HCT116 (cell line): ENCODE data around the gene TCF12. TPM values are rescaled to one million over a fixed set of nuclear protein-coding genes. Genes with fewer than 3 reads are reported as not detected.
A peak's percentile ranks its signal among the peaks of the same experiment; 100 is the strongest.

ENCODE experiments used
- ATAC-seq: fragments of 200-7000 bp; cut with Tn5 transposase; 2 replicates; pipeline ENCODE4 v1.9.1; 2020; ENCODE audit warnings: mild to moderate bottlenecking, moderate library complexity
- BruUV-seq: library from RNA; stranded (reverse); fragments of 400-500 nt; replicated peaks from 2 replicates; lab custom pipeline; 2021; lab: Mats Ljungman, UMichigan
- CTCF ChIA-PET: fragments of 300-600 bp; sonication (Branson Sonifier 250); formaldehyde crosslinking; loops from one replicate; lab custom pipeline; 2021; ENCODE audit warnings: antibody characterized with exemption; lab: Charles Lee
- POLR2A ChIA-PET: fragments of 300-600, 350-600 bp; sonication (Branson Sonifier 250); formaldehyde crosslinking; loops from one replicate; lab custom pipeline; 2021; ENCODE audit warnings: antibody characterized with exemption; lab: Charles Lee
- RAD21 ChIA-PET, 2 experiments: fragments of 300-600 bp; sonication (Branson Sonifier 250); formaldehyde crosslinking; loops; one replicate each; lab custom pipeline; 2023; ENCODE audit warnings: low total read pairs in 2 of 2; ENCODE audit not compliant: uncharacterized antibody in 2 of 2, unreplicated experiment in 2 of 2, low non-redundant PET in 1 of 2; lab: Charles Lee
- DNase-seq: peaks from one replicate; pipeline ENCODE4 v3.0.0-alpha.2; 2010; ENCODE audit warnings: low read depth, low spot score
- H2AFZ ChIP-seq: fragments of 200-600 bp; shearing (Covaris generic), sonication (generic); 2 replicates; pipeline ENCODE4 v1.6.1; 2017; ENCODE audit warnings: low read depth, mixed run types, mixed read lengths, antibody characterized with exemption, low read length; ENCODE audit not compliant: poor library complexity, severe bottlenecking
- H3K27ac ChIP-seq: 2 replicates; pipeline ENCODE4 v1.5.1; 2012; ENCODE audit warnings: low read depth, low read length
- H3K27me3 ChIP-seq: fragments of 200-600 bp; sonication (generic); 2 replicates; pipeline ENCODE4 v1.6.1; 2016; ENCODE audit warnings: mixed run types, low read length, mixed read lengths; ENCODE audit not compliant: insufficient read depth
- H3K36me3 ChIP-seq, 2 experiments: fragments of 200-500 bp in 1 of 2; fragments of 200-600 bp in 1 of 2; sonication (Bioruptor generic) in 1 of 2; sonication (generic) in 1 of 2; 2 replicates each; pipeline versions ENCODE4 v1.5.1 to v1.6.1; 2014 to 2016; ENCODE audit warnings: low read length in 2 of 2, inconsistent platforms in 1 of 2, mixed read lengths in 1 of 2, mixed run types in 1 of 2; ENCODE audit not compliant: insufficient read depth in 2 of 2, control insufficient read depth in 1 of 2
- H3K4me1 ChIP-seq, 2 experiments: fragments of 200-600 bp in 1 of 2; sonication (generic) in 1 of 2; 2 replicates each; pipeline versions ENCODE4 v1.5.1 to v1.6.1; 2012 to 2017; ENCODE audit warnings: low read length in 2 of 2, inconsistent platforms in 1 of 2, mild to moderate bottlenecking in 1 of 2, mixed read lengths in 1 of 2, mixed run types in 1 of 2, moderate library complexity in 1 of 2; ENCODE audit not compliant: insufficient read depth in 2 of 2, control insufficient read depth in 1 of 2
- H3K4me2 ChIP-seq: fragments of 200-600 bp; sonication (generic); 2 replicates; pipeline ENCODE4 v1.6.1; 2017; ENCODE audit warnings: mixed run types, low read length, mixed read lengths
- H3K4me3 ChIP-seq, 2 experiments: fragments of 200-600 bp in 1 of 2; sonication (generic) in 1 of 2; replicated peaks in 1 of 2; 2 replicates each; pipeline ENCODE4 v1.5.1; 2011 to 2016; ENCODE audit warnings: low read length in 2 of 2, control low read depth in 1 of 2, low read depth in 1 of 2, mild to moderate bottlenecking in 1 of 2, mixed read lengths in 1 of 2, mixed run types in 1 of 2
- H3K79me2 ChIP-seq: fragments of 200-600 bp; sonication (generic); 2 replicates; pipeline ENCODE4 v1.6.1; 2017; ENCODE audit warnings: mild to moderate bottlenecking, mixed run types, low read length, moderate library complexity, mixed read lengths; ENCODE audit not compliant: insufficient read depth
- H3K9ac ChIP-seq: fragments of 200-600 bp; sonication (generic); 2 replicates; pipeline ENCODE4 v1.6.1; 2016; ENCODE audit warnings: low read length, mixed read lengths
- H3K9me2 ChIP-seq: fragments of 200-600 bp; sonication (generic), shearing (Covaris generic); 2 replicates; pipeline ENCODE4 v1.6.1; 2017; ENCODE audit warnings: mixed run types, mild to moderate bottlenecking, moderate library complexity; ENCODE audit not compliant: insufficient read depth
- H3K9me3 ChIP-seq, 2 experiments: fragments of 200-500 bp in 1 of 2; fragments of 200-600 bp in 1 of 2; sonication (Bioruptor generic) in 1 of 2; sonication (generic) in 1 of 2; 2 replicates each; pipeline ENCODE4 v1.6.1; 2014 to 2017; ENCODE audit warnings: low read length in 2 of 2, mixed read lengths in 2 of 2, inconsistent platforms in 1 of 2, low read depth in 1 of 2, mild to moderate bottlenecking in 1 of 2, mixed run types in 1 of 2, moderate library complexity in 1 of 2; ENCODE audit not compliant: control insufficient read depth in 1 of 2, insufficient read depth in 1 of 2
- H4K20me1 ChIP-seq: fragments of 200-600 bp; sonication (generic), shearing (Covaris generic); 2 replicates; pipeline ENCODE4 v1.6.1; 2017; ENCODE audit warnings: mixed run types, mild to moderate bottlenecking, moderate library complexity; ENCODE audit not compliant: insufficient read depth
- ATF3 ChIP-seq: IDR thresholded peaks from 2 replicates; pipeline ENCODE4 v1.6.1; 2012
- CBX3 ChIP-seq: IDR thresholded peaks from 2 replicates; pipeline ENCODE4 v1.6.1; 2012; ENCODE audit warnings: low read depth
- CEBPB ChIP-seq: IDR thresholded peaks from 2 replicates; pipeline ENCODE4 v1.6.1; 2012; ENCODE audit warnings: low read depth
- EGR1 ChIP-seq: IDR thresholded peaks from 2 replicates; pipeline ENCODE4 v1.6.1; 2012; ENCODE audit warnings: low read depth
- EZH2phosphoT487 ChIP-seq: fragments of 200-600 bp; IDR thresholded peaks from 2 replicates; pipeline ENCODE4 v1.6.1; 2018; ENCODE audit warnings: antibody characterized with exemption, borderline replicate concordance
- FOSL1 ChIP-seq: IDR thresholded peaks from 2 replicates; pipeline ENCODE4 v1.6.1; 2012; ENCODE audit warnings: low read depth
- MAX ChIP-seq: IDR thresholded peaks from 2 replicates; pipeline ENCODE4 v1.6.1; 2012
- POLR2A ChIP-seq: IDR thresholded peaks from 2 replicates; pipeline ENCODE4 v1.7.0; 2011; ENCODE audit warnings: borderline replicate concordance; ENCODE audit not compliant: insufficient read depth, insufficient read length; ENCODE audit errors: extremely low read depth
- POLR2AphosphoS5 ChIP-seq: IDR thresholded peaks from 2 replicates; pipeline ENCODE4 v1.6.1; 2011; ENCODE audit warnings: mild to moderate bottlenecking, low read depth, low read length, moderate library complexity
- RAD21 ChIP-seq: IDR thresholded peaks from 2 replicates; pipeline ENCODE4 v1.6.1; 2012; ENCODE audit warnings: low read depth, mild to moderate bottlenecking
- SIN3A ChIP-seq: IDR thresholded peaks from 2 replicates; pipeline ENCODE4 v1.6.1; 2012; ENCODE audit warnings: low read depth
- SRF ChIP-seq: IDR thresholded peaks from 2 replicates; pipeline ENCODE4 v1.6.1; 2012; ENCODE audit warnings: low read depth
- YY1 ChIP-seq: IDR thresholded peaks from 2 replicates; pipeline ENCODE4 v1.6.1; 2011; ENCODE audit warnings: low read length, low read depth, moderate library complexity, mild to moderate bottlenecking; ENCODE audit not compliant: insufficient replicate concordance; ENCODE audit errors: extremely low read depth
- ZFX ChIP-seq: fragments of 450-650 bp; IDR thresholded peaks from 2 replicates; pipeline ENCODE4 v1.6.1; 2017
- ZNF274 ChIP-seq: fragments of 200-500 bp; sonication (Bioruptor generic); IDR thresholded peaks from 2 replicates; pipeline ENCODE4 v1.6.1; 2014; ENCODE audit warnings: mild to moderate bottlenecking, low read depth, low read length, inconsistent platforms
- intact Hi-C: fragments of 100-400 bp; cut with micrococcal nuclease; formaldehyde crosslinking; loops from 2 replicates; pipeline ENCODE4 v1.10.0; 2022
- total RNA-seq: library from RNA; stranded (reverse); gene quantifications from one replicate; pipeline ENCODE4 v1.2.1, GENCODE V29; 2021; ENCODE audit not compliant: unreplicated experiment
- TF ChIP-seq, protein P1 (sequence below), 3 experiments: fragments of 200-600 bp in 1 of 3; sonication (generic) in 1 of 3; IDR thresholded peaks in 2 of 3; conservative IDR thresholded peaks in 1 of 3; 2 replicates each; pipeline ENCODE4 v1.5.1; 2012 to 2017; ENCODE audit warnings: low read depth in 2 of 3, low read length in 2 of 3, antibody characterized with exemption in 1 of 3, borderline replicate concordance in 1 of 3, control low read depth in 1 of 3, mild to moderate bottlenecking in 1 of 3, mixed read lengths in 1 of 3, mixed run types in 1 of 3, moderate library complexity in 1 of 3; ENCODE audit not compliant: insufficient read depth in 1 of 3

Gene TCF12
- total RNA-seq, 1 experiment from 2014 or later = 71.6 TPM

GRCh38 chr15:57333487-57333886 is 415.0 kb downstream of the TCF12 start (continued):
- no peak for TF ChIP-seq CBX3
- TF ChIP-seq, all 23 proteins: peak for 0

- peak; percentile 82 for ATAC-seq
- Histone ChIP-seq H3K9me3 (no peaks in the 10 kb centered on the region), H3K4me1 (peaks cover 5 to 17% of the 10 kb centered on the region in 2 experiments; a peak in 3 of 4 replicates), H4K20me1 (no peaks in the 10 kb centered on the region), H3K79me2 (no peaks in the 10 kb centered on the region), H2AFZ (peak overlapping the region; percentile 3), H3K9me2 (no peaks in the 10 kb centered on the region)
- BruUV-seq = no TSS peak
- RAD21 ChIA-PET = no interaction called here
- DNase-seq = no peak
- intact Hi-C loops = no loop called here
- POLR2A ChIA-PET = no interaction called here
- TF ChIP-seq ZNF274 (no peak), SIN3A (no peak), EGR1 (no peak), CEBPB (no peak), POLR2AphosphoS5 (no peak), RAD21 (no peak), ATF3 (no peak), EZH2phosphoT487 (no peak), MAX (no peak), POLR2A (no peak), FOSL1 (no peak), YY1 (no peak), ZFX (no peak), SRF (no peak)
- TF ChIP-seq, protein P1, sequence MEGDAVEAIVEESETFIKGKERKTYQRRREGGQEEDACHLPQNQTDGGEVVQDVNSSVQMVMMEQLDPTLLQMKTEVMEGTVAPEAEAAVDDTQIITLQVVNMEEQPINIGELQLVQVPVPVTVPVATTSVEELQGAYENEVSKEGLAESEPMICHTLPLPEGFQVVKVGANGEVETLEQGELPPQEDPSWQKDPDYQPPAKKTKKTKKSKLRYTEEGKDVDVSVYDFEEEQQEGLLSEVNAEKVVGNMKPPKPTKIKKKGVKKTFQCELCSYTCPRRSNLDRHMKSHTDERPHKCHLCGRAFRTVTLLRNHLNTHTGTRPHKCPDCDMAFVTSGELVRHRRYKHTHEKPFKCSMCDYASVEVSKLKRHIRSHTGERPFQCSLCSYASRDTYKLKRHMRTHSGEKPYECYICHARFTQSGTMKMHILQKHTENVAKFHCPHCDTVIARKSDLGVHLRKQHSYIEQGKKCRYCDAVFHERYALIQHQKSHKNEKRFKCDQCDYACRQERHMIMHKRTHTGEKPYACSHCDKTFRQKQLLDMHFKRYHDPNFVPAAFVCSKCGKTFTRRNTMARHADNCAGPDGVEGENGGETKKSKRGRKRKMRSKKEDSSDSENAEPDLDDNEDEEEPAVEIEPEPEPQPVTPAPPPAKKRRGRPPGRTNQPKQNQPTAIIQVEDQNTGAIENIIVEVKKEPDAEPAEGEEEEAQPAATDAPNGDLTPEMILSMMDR (IDR thresholded peaks at IDR 0.05 in 2 of 3, conservative IDR thresholded peaks at IDR 0.05 in 1 of 3; ENCODE audit: borderline replicate concordance in 1 of 3, insufficient read depth in 1 of 3, low read depth in 2 of 3, low read length in 2 of 3) = no peak
- TF ChIP-seq, all 23 proteins: peak for 0
- peak overlapping the region; percentile 37 for H3K4me2 ChIP-seq
- CTCF ChIA-PET = interaction anchor here (0.7 to 1.0 kb wide), 2 partner anchors 28 to 193 kb away, joined by 3 read pairs; no protein-coding TSS in a partner anchor
- H3K36me3 ChIP-seq = no peaks in the 10 kb centered on the region
- no peaks in the 10 kb centered on the region for H3K27me3 ChIP-seq
- H3K9ac ChIP-seq = no peak overlapping the region
- H3K4me3 ChIP-seq = no peak overlapping the region
- H3K27ac ChIP-seq = no peak overlapping the region
These were observed 415.8 kb downstream of the TCF12 start for GRCh38 chr15:57334257-57334656.
